Fibroblast of skin of right biceps (primary cell): Measurements from ENCODE around the gene SMU1.

Experiments
- DNase-seq: peaks from one replicate; pipeline ENCODE4 v3.0.0-alpha.2; 2013

The SMU1 gene

DNA sequence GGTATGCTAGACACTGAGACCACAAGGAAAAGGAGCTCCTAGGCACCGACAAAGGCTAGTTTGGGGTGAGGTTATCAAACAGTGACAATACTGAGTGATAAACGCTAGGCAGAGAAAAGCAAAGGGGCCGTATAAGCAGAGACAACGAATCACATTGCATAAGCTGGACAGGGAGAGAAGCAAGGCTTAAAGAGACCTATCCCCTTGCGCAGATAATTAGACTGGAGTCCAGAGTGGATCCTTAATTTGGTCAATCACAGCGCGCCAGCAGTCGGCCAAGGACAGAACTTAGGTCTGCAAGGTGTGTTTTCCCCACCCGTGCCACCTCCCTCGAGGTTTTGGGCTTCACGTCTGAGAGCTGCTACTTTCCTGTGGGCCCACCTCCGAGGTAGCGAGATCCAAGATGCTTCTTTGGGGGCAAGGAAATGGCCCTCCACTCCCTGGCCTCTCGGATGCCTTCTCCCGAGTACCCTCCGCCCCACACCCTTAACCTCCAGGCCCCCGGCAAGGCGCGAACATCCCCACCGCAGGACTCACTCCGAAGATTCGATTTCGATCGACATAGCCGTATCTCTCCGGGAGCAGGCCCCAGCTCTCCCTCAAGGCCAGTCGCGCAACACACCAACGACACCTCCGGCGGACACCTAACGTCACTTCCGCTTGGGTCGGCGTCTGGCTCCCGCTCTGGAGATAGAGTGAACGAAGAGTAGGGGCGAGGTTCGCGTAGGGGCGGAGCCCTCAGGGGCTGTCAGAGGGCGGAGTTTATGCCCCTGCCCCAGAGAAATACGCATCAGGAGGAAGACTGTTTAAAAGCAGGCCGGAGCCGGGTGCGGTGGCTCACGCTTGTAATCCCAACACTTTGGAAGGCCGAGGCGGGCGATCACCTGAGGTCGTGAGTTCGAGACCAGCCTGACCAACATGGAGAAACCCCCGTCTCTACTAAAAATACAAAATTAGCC is at the start of gene SMU1:
TSS of gene SMU1 (minus strand) at position 629 of the 959 bp plus-strand sequence. CDS start at position 563, 66 bp downstream.
- DNase-seq = peak; percentile 98

DNA sequence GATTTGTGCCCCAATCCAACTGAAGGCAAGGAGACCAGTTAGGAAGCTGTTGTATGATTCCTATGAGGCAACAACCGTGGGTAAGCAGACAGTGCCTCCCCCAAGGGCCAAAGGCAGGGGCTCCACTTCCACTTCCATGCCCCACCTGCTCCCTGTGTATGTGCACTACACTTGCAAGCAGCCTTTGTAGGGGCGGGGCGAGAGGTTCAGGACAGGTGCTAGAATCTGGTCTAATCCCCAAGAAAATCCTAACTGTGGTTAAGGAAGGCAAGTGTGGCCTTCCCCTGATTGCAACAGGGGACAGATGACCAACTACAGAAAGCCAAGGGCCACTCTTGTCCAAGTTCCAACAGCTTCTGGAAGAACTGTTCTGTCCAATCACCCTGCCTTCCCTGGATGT is 49.0 kb upstream of the SMU1 start:
- DNase-seq = no peak

DNA sequence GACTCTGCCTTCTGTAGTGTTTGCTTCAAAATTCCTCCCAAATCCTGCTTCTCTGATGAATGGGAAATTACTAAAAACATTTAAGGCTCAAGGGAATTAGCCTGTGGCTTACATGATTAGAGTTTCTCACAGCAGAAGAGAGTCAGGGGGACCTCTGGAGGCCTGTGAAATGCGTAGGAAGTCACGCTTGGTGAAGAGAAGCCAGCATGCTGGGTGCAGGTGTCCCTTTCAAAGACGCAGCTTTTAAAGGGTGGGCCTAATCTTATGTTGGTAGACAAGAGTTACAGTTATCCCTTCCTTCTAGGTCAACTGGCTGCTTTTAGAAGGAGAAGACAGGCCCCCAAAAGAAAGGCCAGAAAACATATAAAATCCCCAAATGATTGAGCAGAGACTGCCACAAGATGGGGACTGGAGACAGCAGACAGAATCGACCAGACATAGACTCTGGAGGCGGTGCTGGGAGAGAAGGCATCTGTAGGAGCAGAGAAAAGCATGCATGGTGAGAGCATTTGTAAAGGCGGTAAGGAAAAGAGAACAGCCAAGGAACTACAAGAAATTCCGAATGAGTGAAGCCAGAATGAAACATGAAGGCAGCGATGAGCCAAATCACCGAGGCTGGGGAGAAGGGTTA is 48.4 kb upstream of the SMU1 start:
- no peak for DNase-seq

DNA sequence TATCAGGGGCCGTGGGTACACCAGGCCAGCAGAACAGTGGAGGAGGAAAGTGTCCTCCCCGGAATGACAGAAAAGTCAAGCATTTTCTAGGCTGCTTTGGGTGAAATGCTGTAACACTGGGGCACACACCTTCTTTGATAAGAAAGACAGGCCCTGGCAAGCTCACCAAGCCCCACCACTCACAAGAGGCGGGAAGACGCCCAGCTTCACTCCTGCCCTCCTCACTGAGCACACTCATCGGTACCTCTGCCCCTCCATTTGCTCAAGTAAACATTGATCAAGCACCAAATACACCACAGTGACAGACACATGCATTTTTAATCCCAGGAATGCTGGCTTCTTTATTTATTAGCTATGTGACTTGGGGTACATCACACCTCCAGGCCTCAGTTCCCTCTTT is 47.6 kb upstream of the SMU1 start:
- DNase-seq = no peak

DNA sequence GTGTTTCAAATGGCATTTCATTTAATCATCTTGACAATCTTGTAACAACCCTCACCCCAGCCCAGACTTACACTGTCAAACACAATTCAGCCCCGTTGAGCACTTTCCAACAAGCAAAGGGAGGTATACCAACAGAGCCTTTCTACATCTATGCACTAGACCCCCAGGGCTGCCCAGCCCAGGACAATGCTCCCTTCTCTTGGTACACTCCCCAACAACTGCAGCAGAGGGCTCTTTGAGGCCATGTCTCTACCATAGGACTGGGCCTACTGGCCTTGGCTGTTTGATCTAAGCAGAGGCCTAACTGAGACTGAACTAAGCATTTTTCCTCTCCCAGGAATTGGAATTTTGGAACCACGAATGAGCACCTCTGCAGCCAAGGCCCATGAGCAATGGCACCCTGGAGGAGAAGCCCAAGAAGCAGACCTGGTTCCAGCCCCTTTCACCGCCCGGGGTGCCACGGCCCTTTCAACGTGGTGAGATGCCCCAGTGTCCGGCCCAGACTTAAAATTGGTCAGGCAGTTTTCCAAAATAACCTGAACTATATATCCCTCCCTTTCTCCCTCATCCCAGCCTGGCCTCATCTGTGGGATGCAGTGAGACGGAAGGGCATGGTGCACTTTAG is 47.0 kb upstream of the SMU1 start:
- no peak for DNase-seq

DNA sequence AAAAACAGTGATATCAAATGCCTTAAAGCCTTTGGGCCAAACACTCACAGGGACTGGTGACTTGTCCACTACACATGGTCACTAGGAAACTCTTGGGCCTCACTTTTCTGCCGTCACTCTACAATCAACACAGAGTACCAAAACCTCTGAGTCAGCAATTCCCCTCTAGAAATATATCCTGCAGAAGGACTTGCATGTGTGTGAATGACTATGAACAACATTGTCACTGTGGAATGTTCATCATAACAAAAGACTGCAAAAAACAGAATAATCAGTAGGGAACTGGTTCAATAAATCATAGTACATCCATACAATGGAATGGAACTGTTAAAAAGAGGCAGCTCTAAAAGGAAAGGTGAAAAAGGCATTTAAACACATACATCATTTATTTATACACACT is 44.1 kb upstream of the SMU1 start:
- DNase-seq = peak; percentile 21

DNA sequence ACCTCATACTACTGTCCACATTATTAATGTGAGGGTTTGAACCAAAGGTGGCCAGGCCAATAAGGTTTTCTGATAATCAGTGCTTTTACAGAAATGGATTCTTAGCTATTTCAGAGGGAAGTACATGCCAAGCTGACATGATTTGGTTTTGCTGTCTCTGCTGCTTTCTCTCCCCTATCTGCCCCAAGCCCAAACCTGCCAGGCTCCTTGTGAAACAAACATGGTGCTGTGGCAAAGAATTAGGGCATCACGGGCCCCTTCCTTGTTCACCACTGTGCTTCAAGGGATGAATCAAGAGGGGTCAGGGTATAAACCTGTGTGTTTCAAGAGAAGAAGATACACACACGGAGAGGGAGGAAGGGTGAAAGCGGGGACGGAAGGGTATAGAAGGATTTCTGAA is 41.3 kb upstream of the SMU1 start:
- no peak for DNase-seq

DNA sequence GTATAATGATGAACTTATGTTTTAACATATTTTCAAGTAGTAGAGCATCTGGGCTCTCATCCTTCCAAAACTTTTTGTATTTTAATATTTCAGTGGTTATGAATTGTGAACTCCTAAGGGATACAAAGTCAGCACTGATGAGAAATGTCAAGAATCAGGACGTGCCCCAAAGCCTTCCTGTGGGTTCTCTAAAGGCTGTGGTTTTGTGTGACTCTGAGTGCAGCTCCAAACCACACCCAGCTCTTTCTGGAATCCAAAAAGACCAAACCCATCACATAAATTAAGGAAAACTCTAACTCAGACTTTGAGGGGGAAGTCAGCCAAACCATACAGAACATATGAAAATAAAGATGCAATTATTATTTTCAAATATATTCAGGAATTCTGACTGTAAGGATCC is 40.8 kb upstream of the SMU1 start:
- DNase-seq = peak; percentile 88

DNA sequence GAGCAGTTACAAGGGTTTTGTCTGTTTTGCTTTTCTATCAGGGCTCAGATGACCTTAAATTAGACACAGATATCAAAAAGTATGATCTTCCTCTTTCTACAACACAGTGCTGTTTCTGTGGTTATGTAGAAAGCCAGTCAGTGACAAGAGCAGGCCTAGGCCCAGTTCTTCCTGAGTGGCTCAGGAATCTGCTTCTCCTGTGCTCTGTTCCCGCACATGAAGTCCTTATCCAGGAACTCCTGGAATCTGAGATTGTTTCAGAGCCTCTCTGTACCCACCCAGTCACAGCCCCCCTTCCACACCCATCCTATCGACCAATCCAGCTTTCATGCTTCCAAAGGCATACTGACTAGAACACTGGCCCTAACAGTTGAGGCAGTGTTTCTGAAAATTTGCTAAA is 40.4 kb upstream of the SMU1 start:
- peak; percentile 70 for DNase-seq

DNA sequence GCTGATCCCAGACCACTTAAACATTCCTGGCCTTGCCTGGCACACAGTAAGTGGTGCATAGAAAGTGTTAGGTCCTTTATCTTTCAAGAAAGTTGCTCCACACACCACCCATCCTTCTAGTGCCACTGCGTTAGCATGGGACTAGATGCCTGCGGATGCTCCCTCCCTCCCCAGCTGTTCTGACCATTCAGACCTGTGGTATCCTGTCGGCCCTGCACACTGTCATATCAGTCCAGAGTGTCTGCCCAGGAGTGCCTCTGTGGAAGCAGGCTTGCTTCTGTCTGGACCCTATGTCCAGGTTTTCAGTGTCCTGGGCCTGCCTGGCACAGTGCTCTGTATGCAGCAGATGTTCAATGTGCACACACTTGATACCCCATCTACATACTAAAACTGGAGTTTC is 38.3 kb upstream of the SMU1 start:
- DNase-seq = no peak

DNA sequence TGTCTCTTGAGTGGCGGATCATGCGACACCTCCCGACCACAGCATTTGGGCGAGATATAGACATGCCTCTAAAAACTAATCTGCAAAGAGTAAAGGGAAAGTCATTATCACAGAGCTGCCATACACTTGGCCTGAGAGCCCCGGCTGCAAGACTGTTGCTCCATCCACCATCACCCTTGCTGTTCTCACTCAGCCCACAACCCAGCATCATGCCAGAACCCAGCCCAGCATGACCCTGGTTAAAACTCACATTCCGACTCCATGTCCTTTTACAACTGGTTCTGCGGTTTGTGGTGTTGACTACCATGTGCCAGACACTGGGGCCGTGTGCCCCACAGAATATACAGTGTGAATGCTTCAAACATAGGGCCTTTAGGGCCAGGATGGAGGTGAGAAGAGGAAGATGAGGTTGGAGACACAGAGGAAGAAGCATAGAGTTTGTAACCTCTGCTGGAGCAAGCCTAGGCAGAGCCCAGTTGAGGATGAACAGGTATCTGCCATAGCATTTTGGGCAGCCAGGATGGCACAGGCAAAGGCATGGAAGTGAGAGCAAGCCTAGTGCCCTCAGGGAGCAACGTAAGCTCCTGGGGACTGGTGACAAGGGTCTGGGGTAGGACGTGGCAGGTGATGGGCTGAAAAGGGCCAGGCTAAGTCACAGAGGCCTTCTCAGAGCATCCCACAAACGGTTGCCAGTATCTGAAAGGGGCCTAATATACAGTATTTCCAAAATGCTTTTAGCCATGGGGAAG is 37.5 kb upstream of the SMU1 start:
- DNase-seq = no peak

DNA sequence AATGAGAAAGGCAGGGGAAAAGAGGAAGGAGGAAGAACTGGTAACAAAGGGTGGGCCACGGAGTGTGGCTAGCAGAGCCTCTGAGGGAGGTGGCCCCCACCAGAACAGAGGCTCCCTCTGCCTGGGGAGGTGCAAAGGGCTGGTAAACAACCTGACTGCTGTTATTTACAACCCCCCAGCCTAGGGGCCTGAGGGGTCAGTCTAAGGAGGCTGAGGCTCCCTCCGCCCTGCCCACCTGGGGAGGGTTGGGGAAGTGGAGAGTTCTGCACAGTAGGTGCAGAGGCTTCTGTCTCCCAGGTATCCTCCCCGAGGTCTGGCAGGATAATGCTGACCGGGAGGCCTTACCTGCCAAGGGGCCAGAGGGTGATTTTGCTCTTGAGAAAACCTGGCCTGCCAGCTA is 35.6 kb upstream of the SMU1 start:
- DNase-seq = no peak

DNA sequence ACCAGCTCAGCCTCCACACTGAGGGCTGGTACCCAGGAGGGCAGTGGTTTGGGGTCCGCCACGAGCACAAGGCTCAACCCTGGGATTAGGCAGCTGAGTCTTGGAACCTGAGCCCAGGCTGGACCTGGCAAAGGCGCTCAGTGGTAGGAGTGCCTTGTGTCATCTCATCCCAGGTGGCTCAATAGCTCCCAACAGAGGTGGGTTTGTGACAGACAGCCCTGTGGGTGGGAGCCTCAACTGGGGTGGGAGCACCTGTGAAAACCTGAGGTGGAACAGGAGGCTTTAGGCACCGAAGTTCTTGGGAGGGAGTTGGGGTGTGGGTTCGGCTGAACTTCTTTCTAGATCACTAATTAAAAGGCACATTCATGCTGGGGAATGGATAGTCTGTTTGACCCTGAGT is 35.2 kb upstream of the SMU1 start:
- DNase-seq = no peak

DNA sequence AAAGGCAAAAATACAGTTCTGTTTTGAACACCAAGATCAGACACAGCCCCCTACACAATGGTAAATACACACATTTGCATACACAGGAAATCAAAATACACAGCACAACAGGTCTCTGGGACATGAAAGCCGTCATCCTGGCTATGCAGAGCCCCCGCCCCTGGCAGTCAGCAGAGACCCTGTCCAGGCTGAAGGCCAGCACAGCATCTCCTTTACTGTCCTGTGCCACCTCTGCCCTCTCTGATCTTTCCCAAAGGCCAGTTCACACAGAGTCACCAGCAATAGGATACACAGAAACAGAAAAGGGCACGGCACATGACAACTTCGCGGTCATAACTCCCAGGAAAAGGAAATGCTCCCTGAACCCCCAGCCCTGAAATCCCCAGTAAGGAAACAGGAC is 34.2 kb upstream of the SMU1 start:
- no peak for DNase-seq

DNA sequence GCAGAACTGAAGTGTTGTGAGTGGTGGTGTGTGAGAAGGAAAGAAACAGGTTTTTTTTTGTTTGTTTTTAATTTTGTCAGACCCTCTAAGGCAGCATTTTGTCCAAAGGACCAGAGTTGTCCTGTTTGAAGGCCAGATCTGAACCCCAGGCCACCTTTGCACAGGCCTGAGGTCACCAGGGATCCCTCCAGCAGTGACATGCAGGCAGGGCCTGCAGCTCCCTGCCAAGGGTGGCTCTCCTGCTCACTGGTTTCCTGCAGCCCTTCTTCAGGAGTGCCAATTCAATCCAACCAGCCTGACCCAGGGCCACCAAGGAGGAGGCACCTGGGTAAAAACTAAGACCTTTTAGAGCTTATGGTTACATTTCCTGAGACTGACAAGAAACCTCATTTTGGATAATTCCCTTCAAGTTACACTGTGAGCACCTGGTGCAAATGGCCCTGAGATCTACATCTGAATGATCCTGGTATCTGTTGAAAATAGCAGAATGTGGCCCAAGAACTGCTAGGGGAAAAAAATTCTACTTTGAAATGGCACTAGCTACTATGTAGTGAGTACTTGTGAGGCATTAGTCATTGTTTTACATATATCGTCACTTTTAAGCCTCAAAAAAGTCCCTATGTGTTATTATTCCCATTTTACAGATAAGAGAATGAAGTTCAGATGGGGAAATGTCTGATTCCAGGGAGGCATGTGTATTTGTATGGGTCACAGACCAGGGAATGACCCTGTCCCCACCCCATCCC is 33.5 kb upstream of the SMU1 start:
- DNase-seq = no peak

DNA sequence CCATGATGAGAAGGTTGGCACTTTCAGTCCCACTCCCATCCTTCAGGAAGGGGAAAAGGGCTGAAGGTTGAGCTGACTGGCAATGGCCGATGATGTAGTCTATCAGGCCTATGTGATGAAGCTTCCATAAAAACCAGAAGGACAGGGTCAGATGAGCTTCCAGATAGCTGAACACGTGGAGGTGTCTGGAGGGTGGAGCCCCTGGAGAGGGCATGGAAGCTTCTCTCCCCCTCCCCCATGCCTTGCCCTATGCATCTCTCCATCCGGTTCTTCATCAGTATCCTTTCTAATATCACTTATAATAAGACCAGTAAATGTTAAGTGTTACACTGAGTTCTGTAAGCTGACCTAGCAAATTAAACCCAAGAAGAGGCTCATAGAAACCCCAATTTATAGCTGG is 32.6 kb upstream of the SMU1 start:
- DNase-seq = no peak

DNA sequence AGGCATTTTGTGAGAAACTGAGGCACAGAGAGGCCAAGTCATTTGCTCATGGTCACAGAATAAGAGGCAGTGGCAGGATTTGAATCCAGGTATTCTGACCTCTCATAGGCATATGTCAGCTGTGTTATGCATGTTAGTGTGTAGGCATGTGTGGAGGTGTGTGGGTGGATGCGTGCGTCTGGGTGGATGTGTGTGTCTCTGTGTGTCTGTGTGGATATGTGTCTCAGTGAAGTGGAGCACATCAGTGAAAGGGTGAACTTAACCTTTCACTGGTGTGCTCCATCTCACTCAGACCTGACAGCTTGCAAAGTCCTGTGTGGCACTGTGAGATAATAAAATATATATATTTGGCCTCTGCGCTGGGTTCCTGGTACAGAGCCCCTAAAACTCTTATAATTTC is 32.0 kb upstream of the SMU1 start:
- no peak for DNase-seq

DNA sequence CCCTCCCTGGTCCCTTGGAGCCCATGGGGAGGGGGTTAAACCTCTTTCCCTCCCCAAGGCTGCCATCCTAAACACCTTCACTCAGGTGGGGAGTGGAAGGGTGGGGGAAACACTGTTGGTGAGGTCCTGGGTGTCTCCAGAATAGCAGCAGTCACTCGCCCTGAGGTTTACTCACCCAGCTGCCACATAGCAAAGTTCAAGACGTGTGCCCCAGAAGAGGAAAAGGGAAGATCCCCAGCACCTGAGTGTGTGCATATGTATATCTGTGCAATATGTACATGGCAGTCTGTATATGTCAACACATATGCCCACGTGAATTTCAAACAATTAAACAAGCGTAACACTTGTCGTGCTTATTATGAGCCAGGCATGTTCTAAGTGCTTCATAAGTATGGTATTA is 31.3 kb upstream of the SMU1 start:
- no peak for DNase-seq

DNA sequence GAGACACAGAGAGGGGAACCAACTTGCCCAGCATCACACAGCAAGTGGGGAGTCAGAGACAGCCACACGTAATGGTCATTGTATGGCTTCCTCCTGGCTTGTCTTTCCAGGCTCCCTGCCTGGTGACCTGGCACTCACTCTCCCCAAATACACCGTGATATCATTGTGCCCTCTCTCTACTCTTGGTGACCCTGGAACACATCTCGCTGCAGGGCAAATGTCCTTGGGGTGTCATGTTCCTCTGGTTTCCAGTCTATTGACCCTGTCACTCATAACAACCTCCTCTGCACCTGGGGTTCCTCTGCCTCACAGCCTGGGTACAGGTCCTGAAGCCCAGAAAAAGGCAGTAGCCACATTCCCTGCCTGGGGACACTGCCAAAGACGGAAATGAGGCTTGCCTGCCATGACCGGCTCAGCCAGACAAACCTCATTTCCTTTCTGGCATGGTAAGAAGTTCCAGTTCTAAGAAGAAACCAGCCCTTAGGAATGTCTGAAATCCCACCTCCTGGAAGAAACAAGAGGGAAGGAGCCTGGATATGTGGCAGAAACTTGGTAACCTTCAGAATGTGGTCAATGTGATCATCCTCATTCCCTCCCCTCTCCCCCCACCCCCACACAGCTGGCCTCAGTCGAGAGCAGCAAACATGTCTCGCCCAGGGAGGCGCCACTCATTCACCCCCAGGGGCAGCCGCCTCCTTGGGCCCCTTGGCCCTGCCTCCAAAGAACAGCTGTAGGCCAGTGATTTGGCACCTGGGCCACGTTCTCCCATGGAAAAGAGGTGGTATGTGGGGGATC is 30.6 kb upstream of the SMU1 start:
- peak; percentile 97 for DNase-seq

DNA sequence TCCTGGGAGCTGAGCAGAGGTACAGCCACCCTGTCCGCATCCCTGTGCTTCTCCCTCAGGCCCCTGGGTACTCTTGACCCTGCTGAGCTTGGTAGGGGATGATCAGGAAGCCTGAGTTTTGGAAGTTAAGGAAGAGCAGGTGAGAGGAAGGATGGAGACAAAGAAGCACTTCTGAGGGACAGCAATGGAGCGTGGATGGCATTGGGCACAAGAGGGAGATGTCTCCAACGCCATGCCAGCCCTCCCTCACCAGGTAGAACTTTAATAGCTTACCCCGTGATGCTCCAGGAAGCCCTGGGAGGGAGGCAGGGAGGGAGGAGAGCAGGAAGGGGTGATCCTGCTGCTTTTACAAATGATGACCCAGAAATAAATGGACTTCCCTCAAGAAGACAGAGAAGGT is 29.9 kb upstream of the SMU1 start:
- DNase-seq = no peak

DNA sequence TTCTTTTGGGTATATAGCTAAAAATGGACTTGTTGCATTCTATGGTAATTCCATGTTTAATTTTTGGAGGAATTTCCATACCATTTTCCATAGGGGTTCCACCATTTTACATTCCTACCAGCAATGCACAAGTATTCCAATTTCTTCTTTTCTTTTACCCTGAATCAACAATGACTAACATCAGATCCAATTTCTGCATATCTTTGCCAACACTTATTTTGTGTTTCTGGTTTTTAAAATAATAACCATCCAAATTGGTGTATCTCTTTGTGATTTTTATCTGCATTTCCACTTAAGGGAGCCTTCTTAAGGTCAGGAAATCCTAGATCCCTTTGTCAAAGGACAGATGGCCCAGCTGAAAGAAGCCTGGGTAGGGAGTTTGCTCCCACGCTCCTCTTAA is 29.5 kb upstream of the SMU1 start:
- peak; percentile 46 for DNase-seq

DNA sequence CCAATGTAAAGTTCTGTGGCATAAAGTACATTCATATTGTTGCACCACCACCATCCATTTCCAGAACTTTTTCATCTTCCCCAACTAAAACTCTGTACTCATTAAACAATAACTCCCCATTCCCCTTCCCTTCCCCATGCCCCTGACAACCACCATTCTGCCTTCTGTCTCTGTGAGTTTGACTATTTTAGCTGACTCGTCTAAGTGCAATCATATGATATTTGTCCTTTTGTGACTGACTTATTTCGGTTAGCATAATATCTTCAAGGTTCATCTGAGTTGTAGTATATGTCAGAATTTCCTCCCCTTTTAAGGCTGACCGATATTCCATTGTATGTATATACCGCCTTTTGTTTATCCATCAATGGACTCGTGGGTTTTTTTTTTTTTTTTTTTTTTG is 29.0 kb upstream of the SMU1 start:
- DNase-seq = no peak
